PC-9 (cell line): Measurements from ENCODE around the gene ZNFX1.

Source experiments
- CTCF ChIP-seq: fragments of 200-600 bp; sonication (generic); conservative IDR thresholded peaks from 2 replicates; pipeline ENCODE4 v1.6.1; 2017; ENCODE audit warnings: mixed run types, antibody characterized with exemption, mild to moderate bottlenecking, moderate library complexity
- EZH2 ChIP-seq: fragments of 200-600 bp; sonication (generic); IDR thresholded peaks from 2 replicates; pipeline ENCODE4 v1.8.0; 2017; ENCODE audit warnings: antibody characterized with exemption, low read depth

GRCh38 chr20:49315580-49315979 lies 37.7 kb upstream of the ZNFX1 start:
- no peak for TF ChIP-seq CTCF
- TF ChIP-seq EZH2: no peak
